Subcutaneous adipose tissue (tissue), 4 donors: ENCODE data around the gene CD79B. TPM values are rescaled to one million over a fixed set of nuclear protein-coding genes. Genes with fewer than 3 reads are reported as not detected.

ENCODE experiments used
- total RNA-seq, 4 donors: library from RNA; depleted of rRNA; stranded (reverse); fragments of >200 nt; gene quantifications; one replicate each; pipeline ENCODE4 v1.1.0, GENCODE V29; 2016
- TF ChIP-seq, protein P1 (sequence below): fragments of 450-650 bp; IDR thresholded peaks from one replicate; pipeline ENCODE4 v1.5.1; 2016; ENCODE audit warnings: low read depth, mild to moderate bottlenecking, control low read depth, antibody characterized with exemption, moderate library complexity

CD79B gene
- total RNA-seq: 1 to 10 TPM; 3.1 to 4.6 (median 3.8) TPM

DNA sequence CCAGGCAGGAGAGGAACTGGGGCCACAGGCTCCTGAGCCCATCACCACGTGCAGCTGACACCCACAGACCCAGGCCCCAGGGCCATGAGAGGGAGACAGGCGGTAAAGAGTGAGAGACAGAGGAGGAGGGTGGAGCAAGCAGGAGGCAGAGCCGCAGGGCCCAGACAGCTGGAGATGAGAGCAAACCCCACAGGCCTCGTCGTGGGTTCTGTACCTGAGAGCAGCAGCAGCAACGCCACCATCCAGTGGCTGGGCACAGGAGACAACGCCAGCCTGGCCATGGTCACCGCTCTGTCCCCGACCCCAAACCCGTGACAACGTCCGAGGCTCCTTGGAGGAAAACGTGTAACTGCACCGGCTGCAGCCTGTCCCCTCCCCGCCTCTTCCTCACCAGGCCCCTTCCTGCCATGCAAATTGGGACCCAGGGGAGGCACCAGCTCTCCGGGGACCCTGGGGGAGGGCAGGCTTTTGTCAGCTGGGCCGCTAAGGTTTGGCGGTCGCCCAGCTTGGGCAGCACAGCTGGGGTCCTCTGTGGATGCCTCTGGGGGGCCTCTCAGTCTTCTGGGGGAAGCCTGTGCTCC, at the start of gene CD79B:
Gene CD79B (minus strand): TSS at position 351 of the 581 bp plus-strand sequence. CDS start 70 bp downstream, at position 281.
- TF ChIP-seq, protein P1, sequence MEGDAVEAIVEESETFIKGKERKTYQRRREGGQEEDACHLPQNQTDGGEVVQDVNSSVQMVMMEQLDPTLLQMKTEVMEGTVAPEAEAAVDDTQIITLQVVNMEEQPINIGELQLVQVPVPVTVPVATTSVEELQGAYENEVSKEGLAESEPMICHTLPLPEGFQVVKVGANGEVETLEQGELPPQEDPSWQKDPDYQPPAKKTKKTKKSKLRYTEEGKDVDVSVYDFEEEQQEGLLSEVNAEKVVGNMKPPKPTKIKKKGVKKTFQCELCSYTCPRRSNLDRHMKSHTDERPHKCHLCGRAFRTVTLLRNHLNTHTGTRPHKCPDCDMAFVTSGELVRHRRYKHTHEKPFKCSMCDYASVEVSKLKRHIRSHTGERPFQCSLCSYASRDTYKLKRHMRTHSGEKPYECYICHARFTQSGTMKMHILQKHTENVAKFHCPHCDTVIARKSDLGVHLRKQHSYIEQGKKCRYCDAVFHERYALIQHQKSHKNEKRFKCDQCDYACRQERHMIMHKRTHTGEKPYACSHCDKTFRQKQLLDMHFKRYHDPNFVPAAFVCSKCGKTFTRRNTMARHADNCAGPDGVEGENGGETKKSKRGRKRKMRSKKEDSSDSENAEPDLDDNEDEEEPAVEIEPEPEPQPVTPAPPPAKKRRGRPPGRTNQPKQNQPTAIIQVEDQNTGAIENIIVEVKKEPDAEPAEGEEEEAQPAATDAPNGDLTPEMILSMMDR: no peak

DNA sequence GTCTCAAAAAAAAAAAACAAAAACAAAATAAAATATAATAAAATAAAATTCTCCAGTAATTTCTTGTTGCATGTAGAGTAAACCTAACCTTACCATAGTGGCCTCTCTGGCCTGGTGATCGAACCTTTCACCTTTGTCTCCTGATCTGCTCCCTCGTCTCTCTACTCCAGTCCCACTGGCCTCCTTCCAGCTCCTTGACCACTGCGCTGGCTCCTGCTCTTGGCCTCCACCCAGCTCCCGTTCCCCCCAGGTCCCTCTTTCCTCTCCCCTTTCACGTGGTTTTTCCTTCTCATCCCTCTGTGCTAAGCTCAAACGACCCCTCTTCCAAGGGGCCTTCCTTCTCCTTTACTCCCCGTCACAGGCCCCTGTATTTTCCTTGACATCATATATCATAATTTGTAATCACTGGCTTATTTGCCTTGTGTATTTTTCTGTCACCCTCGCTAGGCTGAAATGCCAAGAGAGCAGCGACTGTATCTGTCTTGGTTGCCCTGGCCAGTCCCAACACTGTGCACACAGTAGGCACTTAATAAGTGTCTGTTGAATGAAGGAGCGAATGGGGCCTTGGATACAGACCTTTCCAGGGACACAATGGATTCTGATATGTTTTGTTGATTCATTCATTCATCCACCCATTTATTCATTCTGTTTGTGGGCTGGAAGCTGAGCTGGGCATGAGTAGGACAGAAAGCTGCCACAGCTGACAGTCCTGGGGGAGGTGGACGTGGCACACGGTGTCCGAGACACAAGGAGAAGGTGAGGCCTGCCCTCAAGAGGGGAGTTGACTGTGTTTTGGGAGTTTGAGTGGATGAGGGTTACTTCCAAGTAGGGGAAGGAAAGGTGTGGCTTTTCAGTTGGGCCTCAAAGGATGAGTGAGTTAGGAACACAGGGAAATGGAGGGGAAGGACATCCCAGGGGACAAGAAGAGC, 46.4 kb upstream of the CD79B start:
- TF ChIP-seq, protein P1: no peak

DNA sequence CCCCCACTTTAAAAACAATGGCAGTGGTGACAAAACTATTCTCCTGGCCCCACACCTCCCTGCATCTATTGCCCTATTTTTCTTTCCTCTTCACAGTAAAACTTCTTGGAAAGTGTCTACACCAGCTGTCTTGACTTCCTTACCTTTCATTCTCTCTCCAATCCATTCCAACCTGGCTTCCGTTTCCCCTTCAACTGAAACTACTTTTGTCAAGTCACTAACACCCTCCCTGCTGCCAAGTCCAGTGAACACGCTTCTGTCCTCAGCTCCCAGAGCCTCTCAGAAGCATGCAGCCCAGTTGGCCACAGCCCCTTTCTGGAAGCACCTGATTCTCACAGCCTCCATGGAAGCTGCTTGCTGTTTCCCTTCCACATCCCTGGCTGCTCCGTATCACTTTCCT, 44.6 kb upstream of the CD79B start:
- TF ChIP-seq, protein P1: no peak

DNA sequence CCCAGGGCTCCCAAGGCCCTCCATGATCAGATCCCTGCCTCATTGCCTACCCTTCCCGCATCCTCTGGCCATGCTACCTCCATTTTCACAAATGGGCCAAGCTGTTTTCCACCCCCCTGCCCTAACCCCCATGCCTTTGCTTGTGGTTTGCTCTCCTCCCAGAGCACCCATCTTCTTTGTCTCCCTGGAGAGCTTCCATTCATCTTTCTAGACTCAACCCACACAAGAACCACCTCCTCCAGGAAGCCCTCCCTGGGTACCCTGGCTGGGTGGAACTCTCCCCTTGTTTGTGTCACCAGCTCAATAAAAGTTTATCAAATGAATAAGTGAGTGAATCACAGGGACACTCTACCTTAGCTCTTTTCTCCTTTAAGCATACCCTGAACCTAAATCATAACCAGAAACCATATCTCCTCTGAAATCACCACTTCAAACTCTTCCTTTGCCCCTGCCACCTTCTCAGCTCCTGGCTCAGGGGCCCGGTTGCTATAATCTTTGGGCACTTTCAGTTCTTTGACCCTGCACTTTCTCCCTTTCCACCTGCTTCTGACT, 43.5 kb upstream of the CD79B start:
- TF ChIP-seq, protein P1: no peak

DNA sequence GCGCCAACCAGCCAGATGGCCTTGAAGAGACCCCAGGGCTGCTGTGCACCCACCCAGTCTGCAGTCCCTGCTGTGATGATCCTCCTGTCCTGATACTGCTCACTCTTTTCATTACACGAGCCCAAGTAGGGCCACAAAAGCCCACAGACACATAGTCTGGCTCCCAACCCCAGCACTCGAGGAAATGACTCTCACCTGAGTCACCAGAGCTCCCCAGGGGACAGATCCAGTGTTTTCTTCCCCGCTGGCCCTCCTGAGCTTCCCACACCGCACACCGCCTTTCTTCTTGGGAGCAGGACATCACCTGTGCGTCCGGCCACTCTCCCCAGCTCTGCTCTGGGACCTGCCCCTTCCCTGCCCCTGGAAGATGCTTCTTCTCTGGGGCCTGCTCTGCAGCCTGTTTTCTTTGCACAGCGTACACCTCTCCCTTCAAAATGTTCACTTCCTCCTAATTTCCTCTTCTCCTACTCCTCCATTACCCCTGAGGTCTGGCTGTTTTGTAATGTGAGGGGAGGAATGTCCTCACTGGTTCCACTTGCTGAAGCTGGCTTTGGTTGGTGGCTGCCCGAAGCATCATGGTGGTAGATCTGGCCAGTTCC, 42.6 kb upstream of the CD79B start:
- TF ChIP-seq, protein P1: no peak

DNA sequence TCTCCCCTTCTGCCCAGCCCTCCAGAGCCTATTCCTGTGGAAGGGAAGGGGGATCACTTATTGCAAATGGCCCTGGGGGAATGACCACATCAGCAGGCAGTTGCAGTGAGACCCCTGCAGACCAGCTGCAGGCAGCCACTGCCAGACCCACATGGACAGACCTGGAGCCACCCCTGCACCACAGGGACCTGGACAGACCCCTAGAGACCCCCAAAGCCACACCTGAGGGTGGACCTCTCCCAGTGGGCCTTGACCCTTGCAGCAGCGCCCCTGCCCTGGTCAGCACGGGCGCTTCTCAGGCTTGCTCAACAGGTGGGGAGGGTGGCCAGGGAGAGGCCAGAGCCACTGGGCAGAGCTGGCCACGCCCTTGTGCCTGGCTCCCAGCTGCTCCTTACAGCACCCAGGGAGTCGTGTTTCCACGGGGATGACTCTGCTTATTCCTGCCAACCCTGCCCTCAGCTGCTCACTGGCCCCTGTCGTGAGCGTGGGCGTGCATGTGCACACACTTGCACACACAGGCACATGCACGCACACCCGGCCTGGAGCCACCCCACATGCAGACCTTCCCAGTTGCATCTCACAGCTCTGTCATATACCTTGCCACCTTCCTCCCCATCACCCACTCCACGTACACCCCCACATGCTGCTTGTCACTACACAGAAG, 41.9 kb upstream of the CD79B start:
- TF ChIP-seq, protein P1: no peak
